HG02943 (cell line): ENCODE measurements around the gene TSEN54.

Source experiments
- ATAC-seq: cut with Tn5 transposase; IDR thresholded peaks from one replicate; pipeline ENCODE4 v1.9.1; 2021; ENCODE audit warnings: mild to moderate bottlenecking, low read depth, moderate library complexity; ENCODE audit not compliant: unreplicated experiment

The TSEN54 gene

DNA sequence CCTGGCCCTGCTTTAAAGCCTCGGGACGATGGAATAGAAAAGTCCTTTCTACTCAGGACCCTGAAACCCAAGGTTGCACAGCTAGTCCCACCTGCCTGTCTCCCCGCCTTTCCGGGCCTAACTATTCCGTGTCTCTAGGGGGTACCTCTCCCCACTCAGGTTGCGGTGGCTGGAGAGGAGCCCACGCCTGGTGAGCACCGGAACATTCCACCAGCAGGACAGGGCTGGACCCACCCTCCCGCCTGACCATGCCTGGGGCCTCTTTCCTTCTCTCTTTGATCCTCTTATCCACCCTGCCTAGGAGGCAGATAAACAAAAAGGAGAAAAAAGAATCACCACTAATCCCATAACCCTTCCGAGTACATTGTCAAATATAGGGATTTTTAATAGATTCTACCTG, 20.0 kb downstream of the TSEN54 start:
- ATAC-seq, result no peak

DNA sequence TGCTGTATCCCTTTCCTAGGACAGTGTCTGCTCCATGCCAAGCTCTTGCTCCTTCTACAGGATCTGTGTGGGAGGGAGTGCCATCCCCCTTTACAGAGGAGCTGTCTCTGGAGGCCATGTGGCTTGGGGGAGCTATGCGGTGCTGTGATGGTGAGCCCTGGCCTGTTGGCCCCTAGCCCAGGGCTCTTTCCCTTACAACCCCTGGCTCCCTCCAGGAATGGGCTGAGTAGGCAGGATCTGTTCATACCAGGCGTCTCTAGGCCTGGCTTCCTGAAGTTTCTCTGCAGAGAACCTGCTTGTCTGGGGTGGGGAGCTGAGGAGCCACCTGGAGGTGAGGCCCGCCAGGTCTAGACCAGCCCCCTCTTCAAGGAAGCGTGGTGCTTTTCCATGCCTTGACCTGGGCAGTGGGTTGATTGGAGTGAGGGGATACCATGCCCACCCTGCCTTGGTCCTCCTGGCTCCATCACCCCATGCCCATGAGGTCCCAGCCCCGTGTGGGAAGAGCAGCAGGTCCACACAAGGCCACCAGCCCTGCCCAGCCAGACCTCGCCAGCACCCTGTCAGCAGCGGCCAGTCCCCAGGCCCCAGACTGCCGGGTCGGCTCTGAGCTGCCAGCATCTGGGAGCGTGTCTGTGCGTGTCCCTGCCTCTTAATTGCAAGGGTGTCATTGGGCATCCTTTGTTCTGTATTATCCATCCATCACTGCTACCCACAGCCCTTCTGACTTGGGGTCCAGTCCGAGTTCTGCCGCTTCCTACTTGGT, 23.8 kb downstream of the TSEN54 start:
- no peak for ATAC-seq

DNA sequence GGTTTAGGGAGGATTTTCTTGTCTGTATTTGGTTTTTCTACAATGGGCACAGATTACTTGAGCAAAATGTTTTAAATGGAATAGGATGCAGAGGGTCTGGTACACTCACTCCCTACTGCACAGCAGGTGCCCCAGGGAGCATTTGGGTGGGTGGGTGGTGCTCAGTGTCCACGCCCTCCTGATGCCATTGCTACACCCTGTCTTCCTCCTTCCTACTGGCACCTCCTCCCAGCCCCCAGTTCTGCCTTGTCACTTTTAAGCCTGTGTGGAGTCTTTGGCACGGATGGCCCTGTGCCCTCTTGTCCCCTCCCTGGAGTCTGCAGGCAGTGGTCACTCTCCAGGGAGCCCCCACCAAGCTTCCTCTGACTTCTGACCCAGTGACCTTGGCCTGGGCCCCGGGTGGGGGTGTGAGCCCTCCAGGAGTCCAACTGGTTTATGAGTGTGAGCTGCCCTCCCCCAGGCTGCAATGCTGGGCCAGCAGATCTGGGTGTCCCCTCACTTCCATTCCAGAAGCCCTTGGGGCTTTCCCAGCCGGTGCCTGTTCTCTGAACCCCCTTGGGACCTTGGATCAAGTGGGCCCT, 24.7 kb downstream of the TSEN54 start:
- no peak for ATAC-seq

DNA sequence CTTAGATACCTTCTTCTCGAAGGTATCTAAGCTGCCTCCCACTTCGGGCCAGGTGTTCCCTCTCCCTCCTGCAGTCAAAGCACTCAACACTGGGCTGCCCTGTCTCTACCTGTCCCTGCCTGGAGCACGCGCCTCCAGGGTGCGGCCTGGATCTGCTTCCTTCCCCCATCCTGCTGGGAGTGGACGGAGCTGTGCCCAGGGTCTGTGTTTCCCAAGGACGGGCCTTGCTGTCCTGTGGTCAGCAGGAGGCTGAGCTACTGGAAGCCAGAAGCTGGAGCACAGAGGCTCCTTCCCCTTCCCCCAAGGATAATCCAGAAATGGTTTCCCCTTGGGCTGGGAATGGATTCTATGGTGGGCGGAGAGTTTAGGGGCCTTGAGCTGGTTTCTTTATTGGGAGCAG, 25.9 kb downstream of the TSEN54 start:
- no peak for ATAC-seq

DNA sequence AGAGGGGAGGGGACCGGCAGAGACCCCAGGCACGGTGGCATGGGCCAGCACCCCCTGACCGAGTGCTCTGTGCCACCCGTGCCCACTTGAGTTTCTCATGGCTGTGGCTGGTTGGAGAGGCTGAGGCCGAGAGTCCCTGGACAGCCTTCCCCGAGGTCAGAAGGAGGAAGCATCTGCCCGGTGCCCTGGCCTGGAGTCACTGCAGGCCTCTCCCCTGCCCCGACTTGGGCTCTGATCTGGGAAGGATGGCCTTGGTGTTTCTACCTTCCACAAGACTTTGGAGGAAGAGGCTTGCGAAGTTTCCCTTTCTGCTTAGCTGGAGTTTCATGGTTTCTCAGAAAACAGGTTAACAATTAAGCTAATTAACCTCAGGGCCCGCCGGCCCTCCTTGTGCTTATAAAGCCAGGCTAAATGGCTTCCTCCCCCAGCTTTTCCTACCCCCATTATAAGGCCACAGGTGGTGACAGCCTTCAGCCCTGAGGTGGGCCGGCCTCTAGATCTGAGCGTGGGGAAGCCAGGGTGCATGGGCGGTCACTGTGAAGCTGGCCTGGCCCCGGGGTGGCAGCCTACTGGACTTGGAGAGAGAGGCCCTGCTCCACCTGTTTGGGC, 26.5 kb downstream of the TSEN54 start:
- ATAC-seq, result no peak

- ATAC-seq, result no peak
Measured at GRCh38 chr17:75544250-75544649, 27.9 kb downstream of the TSEN54 start.

DNA sequence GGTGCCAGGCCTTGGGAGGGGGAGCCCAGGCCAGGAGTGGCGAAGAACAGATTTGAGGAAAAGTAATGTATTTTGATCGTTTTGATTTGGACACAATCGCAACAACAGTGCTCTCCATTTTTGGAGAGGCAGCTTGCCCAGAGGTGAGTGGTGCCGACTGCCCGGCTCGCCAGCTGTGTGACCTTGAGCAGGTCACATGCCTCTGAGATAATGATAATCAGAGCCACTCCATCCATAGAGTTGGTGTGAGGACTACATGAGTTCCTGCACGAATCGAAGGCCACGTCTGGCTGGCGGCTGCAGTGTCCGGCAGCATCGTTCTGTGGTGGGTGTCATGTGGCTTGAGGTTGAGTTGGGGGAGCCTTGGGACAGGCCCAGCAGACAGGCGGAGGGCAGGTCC, 29.9 kb downstream of the TSEN54 start:
- ATAC-seq, result no peak

DNA sequence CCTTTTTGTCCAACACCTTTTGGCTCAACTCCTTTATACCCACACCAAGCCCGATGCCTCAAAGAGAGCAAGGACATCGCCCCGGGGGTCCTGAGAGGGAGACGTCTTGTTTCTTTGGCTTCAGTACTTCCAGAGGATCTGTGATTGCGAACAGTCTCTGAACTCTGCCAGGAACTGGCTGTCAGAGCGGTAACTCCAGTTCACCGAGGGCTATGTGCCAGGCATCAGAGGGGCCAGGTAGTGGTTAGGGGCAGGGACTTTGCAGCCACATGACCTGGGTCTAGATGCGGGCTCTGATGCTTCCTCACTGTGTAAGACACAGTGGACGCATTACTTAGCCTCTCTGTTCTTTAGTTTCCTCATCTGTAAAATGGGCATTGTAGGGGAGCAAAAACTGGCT, 30.8 kb downstream of the TSEN54 start:
- no peak for ATAC-seq

DNA sequence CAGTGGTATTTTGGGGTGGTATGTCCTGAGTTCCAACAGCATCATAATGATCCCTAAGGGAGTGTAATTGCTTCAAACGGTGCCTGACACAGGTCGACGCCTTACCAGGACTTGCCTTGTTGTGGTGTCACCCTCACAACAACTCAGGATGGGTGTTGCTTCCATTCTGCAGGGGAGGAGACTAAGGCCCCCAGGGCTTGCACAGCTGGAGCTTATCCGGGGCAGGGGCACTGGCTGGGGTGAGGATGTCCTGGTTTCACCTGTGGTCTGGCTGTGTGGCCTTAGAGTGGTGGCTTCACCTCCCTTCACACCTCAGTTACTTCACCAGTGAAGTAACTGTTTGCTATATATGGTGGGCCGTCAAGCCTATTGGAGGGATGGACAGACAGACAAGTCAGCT, 32.5 kb downstream of the TSEN54 start:
- ATAC-seq, result no peak

DNA sequence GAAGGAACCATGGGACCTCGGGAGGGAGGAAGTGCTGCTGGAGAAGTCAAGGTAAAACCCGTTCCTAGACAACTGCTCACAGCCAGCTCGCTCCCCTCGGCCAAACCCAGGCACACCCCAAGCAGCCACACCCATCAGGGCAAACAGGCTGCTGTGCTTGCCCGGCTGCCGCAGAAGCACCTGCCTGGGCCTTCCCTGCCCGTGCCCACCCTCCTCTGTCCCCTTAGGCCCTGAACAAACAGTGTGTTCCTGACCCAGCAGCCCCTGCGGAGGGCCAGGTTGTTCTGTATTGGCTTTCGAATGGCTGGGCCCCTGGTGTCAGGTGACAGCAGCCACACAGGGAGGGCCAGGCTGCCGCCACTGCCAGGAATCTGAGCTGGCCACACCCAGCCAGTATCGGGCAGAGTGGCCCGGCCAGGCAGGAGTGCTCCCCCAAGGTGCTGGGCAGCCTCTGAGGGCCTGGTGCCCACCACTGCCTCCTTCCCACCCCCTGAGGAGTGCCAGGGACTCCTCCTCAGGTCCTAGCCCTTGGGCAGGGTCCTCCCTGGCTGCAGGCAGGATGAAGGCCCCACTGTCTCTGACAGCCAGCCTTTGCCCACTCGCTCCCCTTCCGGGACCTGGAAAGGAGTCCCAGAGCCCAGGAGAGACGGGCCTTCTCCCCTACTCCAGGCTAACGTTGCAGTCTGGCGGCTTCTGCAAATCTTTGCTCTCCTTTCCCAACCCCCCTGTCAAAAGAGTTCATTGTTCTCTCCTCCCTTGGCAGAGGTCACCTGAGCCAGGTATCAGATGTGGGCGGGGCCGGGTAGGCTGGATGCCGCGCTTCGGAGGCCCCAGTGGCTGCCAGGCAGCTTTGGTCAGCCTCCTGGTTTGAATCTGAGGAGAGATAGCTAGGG, 33.2 kb downstream of the TSEN54 start:
- no peak for ATAC-seq

DNA sequence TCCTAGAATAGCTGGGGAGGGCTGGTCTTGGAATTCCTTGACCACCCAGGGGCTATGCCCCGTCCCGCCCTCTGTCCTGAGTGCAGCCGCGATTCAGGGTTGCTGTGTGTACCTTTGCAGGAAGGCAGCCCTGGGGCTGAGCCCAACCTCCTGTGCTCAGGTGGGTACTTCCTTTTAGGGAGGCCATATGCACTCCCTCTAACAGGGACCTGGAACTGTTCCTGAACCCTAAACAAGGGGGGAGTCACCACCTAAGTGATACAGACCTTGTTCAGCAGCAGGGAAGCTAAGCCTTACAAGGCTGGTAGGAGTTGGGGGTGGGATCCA, 33.8 kb downstream of the TSEN54 start:
- ATAC-seq, result no peak

GRCh38 chr17:75551266-75551665, 34.9 kb downstream of the TSEN54 start:
- ATAC-seq, result no peak

- ATAC-seq, result no peak
Measured at GRCh38 chr17:75552425-75553294, 36.3 kb downstream of the TSEN54 start.

- no peak for ATAC-seq
Measured at GRCh38 chr17:75553295-75554110, 37.2 kb downstream of the TSEN54 start.

GRCh38 chr17:75555679-75556153, 39.4 kb downstream of the TSEN54 start:
- ATAC-seq, result no peak

DNA sequence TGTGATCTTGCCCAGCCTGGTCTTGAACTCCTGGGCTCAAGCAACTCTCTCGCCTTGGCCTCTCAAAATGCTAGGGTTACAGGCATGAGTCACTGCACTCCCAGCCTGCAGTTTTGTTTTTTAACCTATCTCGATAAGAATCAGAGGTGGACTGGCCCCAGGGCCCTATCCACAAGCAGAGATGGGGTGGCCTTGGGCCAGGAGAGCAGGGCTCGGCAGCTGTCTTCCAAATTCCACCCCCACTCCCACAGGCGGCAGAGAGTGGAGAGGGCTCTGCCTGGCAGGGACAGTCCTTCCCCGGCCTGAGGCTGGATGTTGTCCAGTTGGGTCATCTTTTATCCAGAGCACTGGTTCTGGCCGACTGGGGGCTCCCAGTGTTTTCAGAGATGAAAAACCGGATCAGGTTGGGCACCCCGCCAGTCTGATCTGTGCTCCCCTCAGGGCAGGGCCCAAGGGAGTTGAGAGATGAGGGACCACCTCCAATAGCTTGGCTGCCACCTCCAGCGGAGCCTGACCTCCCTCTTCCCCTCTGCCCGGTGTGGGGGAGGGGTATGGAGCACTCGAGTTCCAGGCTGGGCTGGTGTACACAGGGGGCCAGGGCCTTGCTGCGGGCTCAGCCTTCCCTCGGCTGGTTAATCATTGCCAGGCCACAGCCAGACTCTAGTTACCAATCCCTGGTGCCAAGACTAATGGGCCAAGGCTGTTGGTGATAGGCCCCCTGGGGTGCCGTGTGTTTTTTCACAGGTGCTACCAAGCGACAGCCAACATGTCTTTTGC, 40.9 kb downstream of the TSEN54 start:
- no peak for ATAC-seq

DNA sequence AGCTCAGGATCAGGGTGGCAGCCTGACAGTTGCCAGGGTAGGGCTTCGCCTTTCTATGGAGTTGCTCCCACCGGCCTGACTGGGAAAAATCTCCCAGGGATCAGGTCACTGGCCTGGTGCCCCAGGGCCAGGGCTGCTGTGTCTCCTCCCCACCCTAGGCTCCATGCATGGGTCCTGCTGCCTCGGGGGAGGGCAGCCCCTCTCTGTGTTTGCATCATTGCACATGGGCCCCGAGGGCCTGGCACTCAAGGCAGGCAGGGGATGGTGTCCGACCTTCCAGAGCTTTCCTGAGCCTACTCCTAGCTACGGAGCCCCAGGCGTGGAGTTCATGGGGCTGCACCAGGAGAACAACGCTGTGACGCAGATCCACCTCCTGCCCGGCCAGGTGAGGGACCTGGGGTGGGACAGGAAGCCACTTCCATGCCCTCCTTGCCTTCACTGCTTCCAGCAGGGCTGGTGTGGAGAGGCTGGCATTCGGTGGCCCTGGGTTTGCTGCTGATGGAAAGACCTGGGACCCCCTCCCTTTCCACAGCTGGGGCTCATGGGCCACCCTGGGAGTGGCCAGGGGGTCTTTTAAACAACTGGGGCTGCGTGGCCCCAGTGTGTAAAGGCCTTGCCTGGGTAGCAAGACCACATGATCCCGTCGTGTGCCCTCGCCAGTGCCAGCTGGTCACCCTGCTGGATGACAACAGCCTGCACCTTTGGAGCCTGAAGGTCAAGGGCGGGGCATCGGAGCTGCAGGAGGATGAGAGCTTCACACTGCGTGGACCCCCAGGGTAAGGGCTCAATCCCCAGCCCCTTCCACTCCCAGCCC, 41.7 kb downstream of the TSEN54 start:
- no peak for ATAC-seq
